Colonic mucosa (tissue), 4 donors: ENCODE data around the gene SOSTDC1. TPM values are rescaled to one million over a fixed set of nuclear protein-coding genes. Genes with fewer than 3 reads are reported as not detected.

Source experiments
- DNase-seq: peaks from one replicate; pipeline ENCODE4 v3.0.0-alpha.2; 2020
- H3K27ac ChIP-seq: fragments of 200-600 bp; one replicate; pipeline ENCODE4 v1.8.0; 2021
- H3K27me3 ChIP-seq: fragments of 200-600 bp; one replicate; pipeline ENCODE4 v1.8.0; 2021
- H3K36me3 ChIP-seq: fragments of 200-600 bp; one replicate; pipeline ENCODE4 v1.8.0; 2021
- H3K4me1 ChIP-seq: fragments of 200-600 bp; one replicate; pipeline ENCODE4 v1.8.0; 2021; ENCODE audit warnings: mild to moderate bottlenecking
- H3K4me3 ChIP-seq: fragments of 200-600 bp; one replicate; pipeline ENCODE4 v1.8.0; 2021
- H3K9ac ChIP-seq, 2 donors: one replicate each; pipeline ENCODE4 v1.7.0; 2013; ENCODE audit warnings: control low read depth in 2 of 2, low read depth in 2 of 2, low read length in 2 of 2
- H3K9me3 ChIP-seq: fragments of 200-600 bp; one replicate; pipeline ENCODE4 v1.8.0; 2021
- intact Hi-C: fragments of 100-400 bp; cut with DNase I; formaldehyde crosslinking; loops from one replicate; pipeline ENCODE4 v1.14.1; 2022
- total RNA-seq, 2 donors: library from RNA; stranded (reverse); fragmentation: NEBNext Ultra II Directional in 1 of 2; extraction: Animal tissue kit (Norgen Biotek cat#: 25700) in 1 of 2; gene quantifications; one replicate each; pipeline ENCODE4 v1.2.1, GENCODE V29; 2021
- TF ChIP-seq, protein P1 (sequence below): fragments of 200-600 bp; IDR thresholded peaks from one replicate; pipeline ENCODE4 v1.8.0; 2022; ENCODE audit warnings: antibody characterized with exemption, mild to moderate bottlenecking
- donor health status: healthy.
- donor health status: DM: no; HTN: no; CAD: no.
- donor health status: DM: no; HTN: no; CAD: no.

The SOSTDC1 gene
- total RNA-seq, 2 donors from 2014 or later: 4.7 to 7.2 TPM

DNA sequence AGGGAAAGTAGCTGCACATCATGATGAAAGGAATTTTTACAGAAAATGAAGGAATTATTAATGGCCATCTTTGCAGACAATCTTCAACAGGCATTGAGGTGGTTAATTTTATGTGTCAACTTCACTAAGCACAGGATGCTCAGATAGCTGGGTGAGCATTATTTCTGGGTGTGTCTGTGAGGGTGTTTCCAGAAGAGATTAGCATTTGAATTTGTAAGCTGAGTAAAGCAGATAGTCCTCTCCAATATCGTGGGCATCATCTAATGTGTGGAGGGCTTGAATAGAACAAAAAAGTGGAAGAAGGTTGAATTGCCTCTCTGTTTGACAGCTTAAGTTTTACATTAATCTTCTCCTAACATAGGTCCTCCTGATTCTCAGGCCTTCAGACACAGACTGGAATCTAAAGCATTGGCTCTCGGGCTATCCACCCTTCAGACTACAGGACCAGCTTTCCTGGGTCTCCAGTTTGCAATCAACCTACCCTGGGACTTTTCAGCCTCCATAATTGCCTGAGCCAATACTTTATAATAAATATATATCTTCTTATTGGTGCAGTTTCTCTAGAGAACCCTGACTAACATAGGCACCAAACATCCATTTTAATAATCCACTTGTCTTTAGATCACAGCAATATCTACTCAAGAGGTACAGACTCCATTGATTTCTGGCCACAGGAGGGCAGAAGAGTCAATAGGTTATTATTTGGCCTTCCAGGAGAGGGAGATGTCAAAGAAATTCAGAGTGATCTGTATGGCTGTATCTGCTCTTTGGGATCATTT, 33.7 kb downstream of the SOSTDC1 start:
- intact Hi-C loops: loop anchor here (5.0 kb wide), 1 partner anchor 130 kb away; no protein-coding TSS in a partner anchor

DNA sequence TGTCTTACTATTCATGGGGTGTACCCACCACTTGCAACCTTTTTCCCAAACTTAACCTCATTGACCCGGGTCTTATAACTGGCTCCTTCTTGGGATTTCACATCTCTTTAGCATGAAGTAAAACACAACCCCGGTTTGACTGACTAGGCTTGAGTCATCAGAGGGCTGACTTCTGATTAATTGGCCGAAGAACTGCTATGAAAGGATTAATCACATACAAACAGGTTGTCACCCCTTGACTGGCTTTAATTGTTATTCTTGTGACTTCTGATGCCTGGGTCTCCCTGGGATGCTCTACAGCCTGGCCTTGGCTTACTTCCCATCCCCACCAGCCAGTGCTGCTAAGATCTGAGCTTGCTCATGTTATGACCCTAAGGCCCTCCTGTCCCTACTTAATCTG, 35.4 kb downstream of the SOSTDC1 start:
- no peak overlapping the region for H3K9ac ChIP-seq
- DNase-seq: no peak
- TF ChIP-seq, protein P1, sequence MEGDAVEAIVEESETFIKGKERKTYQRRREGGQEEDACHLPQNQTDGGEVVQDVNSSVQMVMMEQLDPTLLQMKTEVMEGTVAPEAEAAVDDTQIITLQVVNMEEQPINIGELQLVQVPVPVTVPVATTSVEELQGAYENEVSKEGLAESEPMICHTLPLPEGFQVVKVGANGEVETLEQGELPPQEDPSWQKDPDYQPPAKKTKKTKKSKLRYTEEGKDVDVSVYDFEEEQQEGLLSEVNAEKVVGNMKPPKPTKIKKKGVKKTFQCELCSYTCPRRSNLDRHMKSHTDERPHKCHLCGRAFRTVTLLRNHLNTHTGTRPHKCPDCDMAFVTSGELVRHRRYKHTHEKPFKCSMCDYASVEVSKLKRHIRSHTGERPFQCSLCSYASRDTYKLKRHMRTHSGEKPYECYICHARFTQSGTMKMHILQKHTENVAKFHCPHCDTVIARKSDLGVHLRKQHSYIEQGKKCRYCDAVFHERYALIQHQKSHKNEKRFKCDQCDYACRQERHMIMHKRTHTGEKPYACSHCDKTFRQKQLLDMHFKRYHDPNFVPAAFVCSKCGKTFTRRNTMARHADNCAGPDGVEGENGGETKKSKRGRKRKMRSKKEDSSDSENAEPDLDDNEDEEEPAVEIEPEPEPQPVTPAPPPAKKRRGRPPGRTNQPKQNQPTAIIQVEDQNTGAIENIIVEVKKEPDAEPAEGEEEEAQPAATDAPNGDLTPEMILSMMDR: no peak
- H3K4me1 ChIP-seq: no peaks in the 10 kb centered on the region
- no peaks in the 10 kb centered on the region for H3K27me3 ChIP-seq
- H3K9me3 ChIP-seq: no peaks in the 10 kb centered on the region
- no peak overlapping the region for H3K4me3 ChIP-seq
- intact Hi-C loops: loop anchor here (5.0 kb wide), 1 partner anchor 132 kb away; no protein-coding TSS in a partner anchor
- no peak overlapping the region for H3K27ac ChIP-seq
- no peaks in the 10 kb centered on the region for H3K36me3 ChIP-seq

More for the DNA sequence above, 33.7 kb downstream of the SOSTDC1 start:
- no peaks in the 10 kb centered on the region for H3K4me1 ChIP-seq
- no peaks in the 10 kb centered on the region for H3K36me3 ChIP-seq
- peak; percentile 50 for DNase-seq
- H3K27me3 ChIP-seq: no peaks in the 10 kb centered on the region
- no peaks in the 10 kb centered on the region for H3K9me3 ChIP-seq
- H3K27ac ChIP-seq: no peak overlapping the region
- TF ChIP-seq, protein P1: peak; percentile 35
- H3K9ac ChIP-seq: no peak overlapping the region
- H3K4me3 ChIP-seq: no peak overlapping the region

DNA sequence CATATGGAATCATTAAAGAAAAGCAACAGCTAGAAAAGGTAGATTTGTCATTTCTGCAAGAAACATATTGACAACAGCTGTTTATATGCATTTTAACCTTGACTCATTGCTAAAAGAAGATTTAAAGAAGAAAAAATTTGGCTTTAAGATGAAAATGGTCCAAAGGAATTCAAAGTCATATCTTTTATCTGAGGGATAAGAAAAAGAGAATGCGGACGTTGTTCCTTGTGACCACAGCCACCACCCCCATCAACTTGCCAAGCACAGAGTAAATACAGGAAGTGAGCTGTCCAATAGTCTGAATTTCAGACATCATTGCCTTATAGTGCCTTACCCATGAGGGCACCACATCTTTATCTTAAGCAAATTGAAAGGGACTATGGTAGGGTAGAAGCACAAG, 36.9 kb downstream of the SOSTDC1 start:
- H3K4me3 ChIP-seq: no peak overlapping the region
- TF ChIP-seq, protein P1: no peak
- no peaks in the 10 kb centered on the region for H3K36me3 ChIP-seq
- intact Hi-C loops: loop anchor here (10.0 kb wide), 1 partner anchor 344 kb away; no protein-coding TSS in a partner anchor
- DNase-seq: peak; percentile 46
- H3K9ac ChIP-seq: no peak overlapping the region
- no peaks in the 10 kb centered on the region for H3K27me3 ChIP-seq
- H3K4me1 ChIP-seq: no peaks in the 10 kb centered on the region
- no peak overlapping the region for H3K27ac ChIP-seq
- H3K9me3 ChIP-seq: no peaks in the 10 kb centered on the region

DNA sequence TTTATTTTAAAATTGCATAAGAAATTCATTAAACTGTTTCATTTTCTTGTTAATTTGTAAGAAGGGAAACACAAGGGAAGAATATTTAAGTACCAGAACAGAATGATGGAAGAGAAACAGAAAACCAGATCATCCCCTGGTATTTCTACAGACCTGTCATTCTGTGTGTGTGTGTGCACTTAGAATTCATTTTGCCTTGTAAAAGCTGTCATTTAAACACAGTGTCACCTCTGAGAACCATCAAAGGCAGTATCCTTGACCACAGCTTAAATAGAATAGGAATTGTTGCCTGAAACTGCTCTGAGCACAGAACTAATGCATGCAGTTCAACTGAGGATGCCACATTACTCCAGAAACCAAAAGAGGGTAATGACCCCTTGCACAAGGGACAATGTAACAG, 37.4 kb downstream of the SOSTDC1 start:
- intact Hi-C loops: loop anchor here (10.0 kb wide), 1 partner anchor 343 kb away; no protein-coding TSS in a partner anchor
- TF ChIP-seq, protein P1: no peak
- no peaks in the 10 kb centered on the region for H3K27me3 ChIP-seq
- H3K9ac ChIP-seq: no peak overlapping the region
- H3K9me3 ChIP-seq: no peaks in the 10 kb centered on the region
- DNase-seq: no peak
- H3K27ac ChIP-seq: no peak overlapping the region
- no peaks in the 10 kb centered on the region for H3K36me3 ChIP-seq
- no peaks in the 10 kb centered on the region for H3K4me1 ChIP-seq
- H3K4me3 ChIP-seq: no peak overlapping the region

DNA sequence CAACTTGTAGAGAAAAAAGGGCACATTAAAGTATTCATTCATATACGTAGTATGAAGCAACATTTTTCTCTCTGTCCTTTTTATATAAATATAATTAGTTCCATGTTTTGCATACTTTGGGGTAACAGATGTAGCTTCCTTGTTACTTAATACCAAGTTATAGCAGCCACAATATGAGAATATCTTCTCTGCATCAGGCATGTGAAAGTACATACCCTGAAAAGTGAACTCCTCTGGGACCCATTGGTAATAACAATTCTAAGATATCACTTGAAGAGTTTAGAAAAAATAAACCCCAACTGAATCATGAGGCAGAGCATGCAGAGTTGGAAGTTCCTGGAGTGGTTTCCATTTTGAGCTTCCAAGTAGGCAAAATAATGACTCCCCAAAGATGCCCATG, 41.8 kb downstream of the SOSTDC1 start:
- H3K9me3 ChIP-seq: no peaks in the 10 kb centered on the region
- H3K27ac ChIP-seq: no peak overlapping the region
- H3K9ac ChIP-seq: no peak overlapping the region
- TF ChIP-seq, protein P1: no peak
- no peak overlapping the region for H3K4me3 ChIP-seq
- no peaks in the 10 kb centered on the region for H3K27me3 ChIP-seq
- no peaks in the 10 kb centered on the region for H3K36me3 ChIP-seq
- intact Hi-C loops: loop anchor here (10.0 kb wide), 1 partner anchor 339 kb away; no protein-coding TSS in a partner anchor
- peaks cover 5% of the 10 kb centered on the region for H3K4me1 ChIP-seq
- DNase-seq: no peak
